K562 (cell line): Measurements from ENCODE around the gene AGL.

Experiments used
- ZBTB40 ChIP-seq, 2 experiments: fragments of 450-650 bp in 1 of 2; sonication (generic) in 1 of 2; formaldehyde crosslinking in 1 of 2; IDR thresholded peaks; 2 replicates each; pipeline versions ENCODE4 v1.7.1 to v1.9.0; 2016 to 2022; ENCODE audit warnings: inconsistent platforms in 1 of 2, mild to moderate bottlenecking in 1 of 2, missing genetic modification reagents in 1 of 2
- ZBTB49 ChIP-seq: sonication (generic); formaldehyde crosslinking; IDR thresholded peaks from 2 replicates; pipeline ENCODE4 v1.8.0; 2022; ENCODE audit warnings: missing genetic modification reagents, mild to moderate bottlenecking, borderline replicate concordance
- ZNF354B ChIP-seq: fragments of 250-450 bp; sonication (Bioruptor Pico); IDR thresholded peaks from 2 replicates; pipeline ENCODE4 v1.4.0; 2020

GRCh38 chr1:99806882-99807281 is 43.3 kb upstream of the AGL start:
- no peak for TF ChIP-seq ZNF354B (CRISPR knock-in tag)
- no peak for TF ChIP-seq ZBTB49 (CRISPR knock-in tag)
- no peak for TF ChIP-seq ZBTB40 (IDR thresholded peaks at IDR 0.05)
- no peak for TF ChIP-seq ZBTB40 (CRISPR knock-in tag; IDR thresholded peaks at IDR 0.05)
